Keratinocyte (primary cell): ENCODE results near the gene RNF150. TPM values are rescaled to one million over a fixed set of nuclear protein-coding genes. Genes with fewer than 3 reads are reported as not detected.

Source experiments
- DNase-seq: peaks from one replicate; pipeline ENCODE4 v3.0.0-alpha.2; 2011; ENCODE audit warnings: low read depth, missing footprints, low spot score
- FAIRE-seq: peaks from 2 replicates; lab custom pipeline; 2011; peaks lifted over from hg19 to GRCh38; lab: Jason Lieb, UNC
- H2AFZ ChIP-seq: 2 replicates; pipeline ENCODE4 v1.6.0; 2012; ENCODE audit warnings: low read length, control low read depth, inconsistent platforms; ENCODE audit not compliant: control insufficient read depth
- H3K27ac ChIP-seq: 2 replicates; pipeline ENCODE4 v1.5.1; 2011; ENCODE audit warnings: low read length; ENCODE audit not compliant: control insufficient read depth, insufficient read depth
- H3K27me3 ChIP-seq: 3 replicates; pipeline ENCODE4 v1.6.0; 2011; ENCODE audit warnings: low read length; ENCODE audit not compliant: control insufficient read depth, insufficient read depth; ENCODE audit errors: extremely low read depth
- H3K36me3 ChIP-seq, 2 experiments: 2 replicates in 1 of 2; 3 replicates in 1 of 2; pipeline ENCODE4 v1.5.1; 2011; ENCODE audit warnings: low read length in 2 of 2, mild to moderate bottlenecking in 1 of 2; ENCODE audit not compliant: control insufficient read depth in 2 of 2, insufficient read depth in 2 of 2; ENCODE audit errors: extremely low read depth in 1 of 2
- H3K4me1 ChIP-seq: 3 replicates; pipeline ENCODE4 v1.5.1; 2011; ENCODE audit warnings: low read length; ENCODE audit not compliant: control insufficient read depth, insufficient read depth; ENCODE audit errors: extremely low read depth
- H3K4me2 ChIP-seq: 3 replicates; pipeline ENCODE4 v1.6.0; 2011; ENCODE audit warnings: low read depth, low read length; ENCODE audit not compliant: control insufficient read depth, insufficient read depth; ENCODE audit errors: extremely low read depth
- H3K4me3 ChIP-seq, 3 experiments: fragments of 200-600 bp in 1 of 3; sonication (generic) in 1 of 3; 2 replicates in 2 of 3; 3 replicates in 1 of 3; pipeline ENCODE4 v1.5.1; 2011 to 2016; ENCODE audit warnings: low read length in 3 of 3, mild to moderate bottlenecking in 3 of 3, control low read depth in 2 of 3, inconsistent platforms in 1 of 3, low read depth in 1 of 3, mixed read lengths in 1 of 3, mixed run types in 1 of 3, moderate library complexity in 1 of 3; ENCODE audit not compliant: control insufficient read depth in 2 of 3, insufficient read depth in 2 of 3; ENCODE audit errors: extremely low read depth in 1 of 3
- H3K79me2 ChIP-seq: 2 replicates; pipeline ENCODE4 v1.6.0; 2012; ENCODE audit warnings: low read length; ENCODE audit not compliant: control insufficient read depth, insufficient read depth
- H3K9ac ChIP-seq: 3 replicates; pipeline ENCODE4 v1.6.0; 2011; ENCODE audit warnings: low read length; ENCODE audit not compliant: control insufficient read depth, insufficient read depth; ENCODE audit errors: extremely low read depth
- H3K9me1 ChIP-seq: 3 replicates; pipeline ENCODE4 v1.6.0; 2011; ENCODE audit warnings: low read length; ENCODE audit not compliant: control insufficient read depth, insufficient read depth; ENCODE audit errors: extremely low read depth
- H3K9me3 ChIP-seq: 2 replicates; pipeline ENCODE4 v1.5.1; 2012; ENCODE audit warnings: low read depth, low read length; ENCODE audit not compliant: control insufficient read depth
- H4K20me1 ChIP-seq: 3 replicates; pipeline ENCODE4 v1.6.0; 2011; ENCODE audit warnings: low read length; ENCODE audit not compliant: control insufficient read depth, insufficient read depth; ENCODE audit errors: extremely low read depth
- EZH2 ChIP-seq: IDR thresholded peaks from one replicate; pipeline ENCODE4 v1.6.1; 2012; ENCODE audit warnings: inconsistent platforms, mild to moderate bottlenecking, low read length, moderate library complexity
- dilution Hi-C: fragments of 300-500 bp; cut with MboI; formaldehyde crosslinking; loops from one replicate; pipeline ENCODE4 v1.7.0; 2020; ENCODE audit warnings: low sequenced_read_pairs; ENCODE audit not compliant: extremely low pct_ligation_motif_present
- polyA plus RNA-seq, 5 experiments: library from polyadenylated mRNA; depleted of rRNA in 3 of 5; stranded (reverse) in 3 of 5; stranded (forward) in 1 of 5; unstranded in 1 of 5; fragments of >200 nt; gene quantifications; 1 replicate in 1 of 5; 2 replicates in 3 of 5; 3 replicates in 1 of 5; pipeline versions ENCODE4 v1.2.1 to v1.2.3, GENCODE V29; 2011 to 2012; ENCODE audit warnings: missing spikeins in 2 of 5, low read depth in 1 of 5, low replicate concordance in 1 of 5
- TF ChIP-seq, protein P1 (sequence below), 3 experiments: IDR thresholded peaks in 1 of 3; conservative IDR thresholded peaks in 1 of 3; optimal IDR thresholded peaks in 1 of 3; 2 replicates in 2 of 3; 3 replicates in 1 of 3; pipeline versions ENCODE3 to v1.5.1; 2011; ENCODE audit warnings: low read length in 3 of 3, mild to moderate bottlenecking in 3 of 3, moderate library complexity in 2 of 3, control low read depth in 1 of 3, inconsistent platforms in 1 of 3; ENCODE audit not compliant: insufficient read depth in 2 of 3; ENCODE audit errors: extremely low read depth in 1 of 3

The RNF150 gene
- polyA plus RNA-seq, 1 donor (not counting 4 experiments of a cell fraction or from before 2014, with no cell fraction given), result 0.18 TPM

DNA sequence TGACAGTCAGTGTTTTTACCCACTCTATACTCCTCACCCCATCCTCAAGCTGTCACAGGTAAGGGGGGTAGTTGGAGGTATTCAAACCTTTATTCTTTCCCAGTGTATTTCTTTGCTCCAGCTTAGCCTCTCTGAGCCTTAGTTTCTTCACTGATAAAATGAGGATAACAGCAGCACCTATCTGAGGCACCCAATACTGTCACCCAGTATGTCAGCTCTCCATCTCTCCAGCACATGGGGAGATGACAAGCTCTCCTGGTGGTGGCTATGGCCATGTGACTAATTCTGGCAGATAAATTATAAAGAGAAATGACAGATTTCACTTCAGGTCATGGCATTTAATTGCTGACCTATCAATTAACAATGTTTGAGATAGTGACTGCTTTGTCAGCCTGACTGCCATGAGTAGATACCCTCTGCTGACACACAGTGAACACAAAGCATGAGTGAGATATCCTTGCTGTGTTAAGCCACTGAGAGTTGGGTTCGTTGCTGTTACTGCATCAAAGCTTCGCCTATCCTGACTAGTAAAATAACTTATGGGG lies 200.7 kb downstream of the RNF150 start:
- no peak overlapping the region for H3K9ac ChIP-seq
- H4K20me1 ChIP-seq, result no peaks in the 10 kb centered on the region
- FAIRE-seq (no peak), DNase-seq (no peak)
- dilution Hi-C loops, result no loop called here
- no peak for TF ChIP-seq EZH2
- TF ChIP-seq, protein P1, sequence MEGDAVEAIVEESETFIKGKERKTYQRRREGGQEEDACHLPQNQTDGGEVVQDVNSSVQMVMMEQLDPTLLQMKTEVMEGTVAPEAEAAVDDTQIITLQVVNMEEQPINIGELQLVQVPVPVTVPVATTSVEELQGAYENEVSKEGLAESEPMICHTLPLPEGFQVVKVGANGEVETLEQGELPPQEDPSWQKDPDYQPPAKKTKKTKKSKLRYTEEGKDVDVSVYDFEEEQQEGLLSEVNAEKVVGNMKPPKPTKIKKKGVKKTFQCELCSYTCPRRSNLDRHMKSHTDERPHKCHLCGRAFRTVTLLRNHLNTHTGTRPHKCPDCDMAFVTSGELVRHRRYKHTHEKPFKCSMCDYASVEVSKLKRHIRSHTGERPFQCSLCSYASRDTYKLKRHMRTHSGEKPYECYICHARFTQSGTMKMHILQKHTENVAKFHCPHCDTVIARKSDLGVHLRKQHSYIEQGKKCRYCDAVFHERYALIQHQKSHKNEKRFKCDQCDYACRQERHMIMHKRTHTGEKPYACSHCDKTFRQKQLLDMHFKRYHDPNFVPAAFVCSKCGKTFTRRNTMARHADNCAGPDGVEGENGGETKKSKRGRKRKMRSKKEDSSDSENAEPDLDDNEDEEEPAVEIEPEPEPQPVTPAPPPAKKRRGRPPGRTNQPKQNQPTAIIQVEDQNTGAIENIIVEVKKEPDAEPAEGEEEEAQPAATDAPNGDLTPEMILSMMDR (optimal IDR thresholded peaks at IDR 0.05 in 1 of 3, IDR thresholded peaks at IDR 0.05 in 1 of 3, conservative IDR thresholded peaks at IDR 0.05 in 1 of 3; ENCODE audit: extremely low read depth in 1 of 3, insufficient read depth in 2 of 3, low read length in 3 of 3), result no peak
- no peaks in the 10 kb centered on the region for H3K36me3 ChIP-seq
- no peak overlapping the region for H2AFZ ChIP-seq
- no peaks in the 10 kb centered on the region for H3K79me2 ChIP-seq
- H3K27ac ChIP-seq, result no peak overlapping the region
- H3K9me3 ChIP-seq, result no peaks in the 10 kb centered on the region
- no peak overlapping the region for H3K4me2 ChIP-seq
- no peak overlapping the region for H3K4me3 ChIP-seq
- no peaks in the 10 kb centered on the region for H3K4me1 ChIP-seq
- no peaks in the 10 kb centered on the region for H3K27me3 ChIP-seq
- H3K9me1 ChIP-seq, result no peaks in the 10 kb centered on the region

DNA sequence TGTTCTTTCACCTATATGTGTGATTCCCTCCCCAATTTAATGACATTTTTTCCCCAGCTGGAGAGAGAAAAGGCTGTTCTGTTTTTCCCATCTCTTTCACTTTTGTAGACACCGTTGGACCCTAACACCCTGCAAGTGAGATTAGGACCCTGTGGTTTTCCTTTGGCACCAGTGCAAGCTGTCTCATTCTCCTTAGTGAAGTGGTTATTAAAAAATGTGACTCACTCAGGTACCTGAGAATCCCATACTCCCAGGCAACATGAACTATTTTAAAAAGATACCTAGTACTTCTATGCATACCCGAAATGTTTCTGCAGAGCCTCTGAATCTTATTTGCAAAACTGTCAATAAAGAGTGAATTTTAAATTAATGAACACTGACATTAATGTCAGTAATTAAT lies 201.4 kb downstream of the RNF150 start:
- FAIRE-seq (no peak), DNase-seq (no peak)
- H3K4me2 ChIP-seq, result no peak overlapping the region
- dilution Hi-C loops, result no loop called here
- no peak overlapping the region for H3K9ac ChIP-seq
- no peak overlapping the region for H2AFZ ChIP-seq
- H3K4me1 ChIP-seq, result no peaks in the 10 kb centered on the region
- H3K27me3 ChIP-seq, result no peaks in the 10 kb centered on the region
- no peaks in the 10 kb centered on the region for H3K36me3 ChIP-seq
- H3K4me3 ChIP-seq, result no peak overlapping the region
- H4K20me1 ChIP-seq, result no peaks in the 10 kb centered on the region
- no peaks in the 10 kb centered on the region for H3K9me3 ChIP-seq
- no peak for TF ChIP-seq EZH2
- TF ChIP-seq, protein P1 (optimal IDR thresholded peaks at IDR 0.05 in 1 of 3, IDR thresholded peaks at IDR 0.05 in 1 of 3, conservative IDR thresholded peaks at IDR 0.05 in 1 of 3; ENCODE audit: extremely low read depth in 1 of 3, insufficient read depth in 2 of 3, low read length in 3 of 3), result no peak
- no peak overlapping the region for H3K27ac ChIP-seq
- H3K79me2 ChIP-seq, result no peaks in the 10 kb centered on the region
- H3K9me1 ChIP-seq, result no peaks in the 10 kb centered on the region
